Stimulated activated naive CD8-positive, alpha-beta T cell treated with anti-CD3 and anti-CD28 coated beads, Interleukin-15, Interleukin-2, amounts not matched to agents 100 ng/mL and 50 ng/mL, for 24 hours (primary cell): ENCODE data around the gene TMEM18.
"Not testable (repeated sequence)": the region's sequence is repeated elsewhere in the genome, so short reads cannot be mapped to it uniquely, and the experiment has no call there.

Experiments
- H3K27ac Mint-ChIP-seq: one replicate; pipeline ENCODE4 v1.8.0; 2021; ENCODE audit warnings: mild to moderate bottlenecking, mixed read lengths
- H3K27me3 Mint-ChIP-seq: one replicate; pipeline ENCODE4 v1.8.0; 2021; ENCODE audit warnings: mixed read lengths
- H3K36me3 Mint-ChIP-seq: one replicate; pipeline ENCODE4 v1.8.0; 2021; ENCODE audit warnings: low read depth, mixed read lengths
- H3K4me1 Mint-ChIP-seq: one replicate; pipeline ENCODE4 v1.8.0; 2021; ENCODE audit warnings: low read depth, mixed read lengths
- H3K4me3 Mint-ChIP-seq: one replicate; pipeline ENCODE4 v1.8.0; 2021; ENCODE audit warnings: mild to moderate bottlenecking, mixed read lengths
- H3K9me3 Mint-ChIP-seq: one replicate; pipeline ENCODE4 v1.8.0; 2021; ENCODE audit warnings: mixed read lengths

The TMEM18 gene

DNA sequence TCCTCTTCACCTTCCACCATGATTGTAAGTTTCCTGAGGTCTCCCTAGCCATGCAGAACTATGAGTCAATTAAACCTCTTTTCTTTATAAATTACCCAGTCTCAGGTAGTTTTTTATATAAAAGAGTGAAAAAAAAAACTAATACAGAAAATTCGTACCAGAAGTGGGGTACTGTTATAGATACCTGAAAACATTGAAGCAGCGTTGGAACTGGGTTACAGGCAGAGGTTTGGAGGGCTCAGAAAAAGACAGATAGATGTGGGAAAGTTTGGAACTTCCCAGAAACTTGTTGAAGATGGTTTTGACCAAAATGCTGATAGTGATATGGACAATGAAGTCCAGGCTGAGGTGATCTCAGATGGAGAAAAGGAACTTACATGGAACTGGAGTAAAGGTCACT lies 7.7 kb upstream of the TMEM18 start:
- H3K27ac Mint-ChIP-seq, H3K4me3 Mint-ChIP-seq, H3K4me1 Mint-ChIP-seq, H3K27me3 Mint-ChIP-seq: not testable (repeated sequence)
- H3K36me3 Mint-ChIP-seq: peaks cover 30% of the 10 kb centered on the region
- peaks cover 18% of the 10 kb centered on the region for H3K9me3 Mint-ChIP-seq

DNA sequence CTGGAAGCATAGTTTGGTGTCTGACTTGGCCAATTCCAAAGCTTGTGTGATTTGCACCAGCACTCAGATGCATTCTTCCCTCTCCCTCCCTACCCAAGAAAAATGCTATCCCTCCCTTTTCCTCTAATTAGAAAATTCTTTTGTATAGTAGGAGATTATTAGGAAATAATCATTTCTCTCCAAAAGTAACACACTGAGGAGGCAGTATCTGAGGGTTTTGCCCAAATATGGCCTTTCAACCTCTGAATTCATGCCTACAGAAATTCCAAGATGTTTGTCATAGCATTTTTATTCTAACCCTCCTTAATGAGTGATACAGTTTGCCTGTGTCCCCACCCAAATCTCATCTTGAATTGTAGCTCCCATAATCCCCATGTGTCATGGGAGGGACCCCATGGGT lies 5.0 kb upstream of the TMEM18 start:
- no peak overlapping the region for H3K4me3 Mint-ChIP-seq

GRCh38 chr2:681312-681711 lies 4.1 kb upstream of the TMEM18 start:
- Mint-ChIP-seq H3K27ac (no peak overlapping the region), H3K36me3 (peaks cover 31% of the 10 kb centered on the region), H3K4me1 (peaks cover 17% of the 10 kb centered on the region)

More for the DNA sequence above, 5.0 kb upstream of the TMEM18 start:
- H3K27ac Mint-ChIP-seq: no peak overlapping the region
- H3K27me3 Mint-ChIP-seq: peaks cover 4% of the 10 kb centered on the region
- peaks cover 18% of the 10 kb centered on the region for H3K9me3 Mint-ChIP-seq
- peaks cover 13% of the 10 kb centered on the region for H3K4me1 Mint-ChIP-seq
- peaks cover 30% of the 10 kb centered on the region for H3K36me3 Mint-ChIP-seq

GRCh38 chr2:680496-680895 lies 3.3 kb upstream of the TMEM18 start:
- H3K36me3 Mint-ChIP-seq: peaks cover 35% of the 10 kb centered on the region
- peaks cover 25% of the 10 kb centered on the region for H3K4me1 Mint-ChIP-seq
- H3K27ac Mint-ChIP-seq: no peak overlapping the region
- peaks cover 4% of the 10 kb centered on the region for H3K27me3 Mint-ChIP-seq
- H3K9me3 Mint-ChIP-seq: peaks cover 18% of the 10 kb centered on the region
- H3K4me3 Mint-ChIP-seq: no peak overlapping the region

More at GRCh38 chr2:681312-681711, 4.1 kb upstream of the TMEM18 start:
- Mint-ChIP-seq H3K27me3 (peaks cover 4% of the 10 kb centered on the region), H3K4me3 (no peak overlapping the region), H3K9me3 (peaks cover 18% of the 10 kb centered on the region)

DNA sequence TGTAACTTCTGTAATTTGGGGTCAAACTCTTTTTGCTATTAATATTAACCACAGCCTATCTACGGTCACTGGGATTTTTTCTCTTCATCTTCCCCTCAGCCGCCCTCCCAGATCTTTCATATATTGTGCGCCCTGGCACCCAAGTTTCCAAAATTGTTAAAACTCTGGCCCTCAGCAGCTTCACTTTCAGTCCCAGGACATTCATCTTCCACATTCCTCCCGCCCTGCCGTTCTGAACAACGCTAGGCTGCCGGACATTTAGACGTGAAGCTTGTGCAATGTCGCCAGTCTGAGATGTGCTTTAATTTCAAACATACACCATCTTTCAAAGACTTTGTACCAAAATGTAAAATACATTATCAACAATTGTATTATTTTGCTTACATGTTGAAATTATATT lies 1.8 kb upstream of the TMEM18 start:
- Mint-ChIP-seq H3K4me3 (peak overlapping the region; percentile 93), H3K36me3 (peaks cover 33% of the 10 kb centered on the region), H3K27me3 (no peaks in the 10 kb centered on the region), H3K27ac (peak overlapping the region; percentile 86), H3K4me1 (peaks cover 41% of the 10 kb centered on the region), H3K9me3 (peaks cover 3% of the 10 kb centered on the region)

DNA sequence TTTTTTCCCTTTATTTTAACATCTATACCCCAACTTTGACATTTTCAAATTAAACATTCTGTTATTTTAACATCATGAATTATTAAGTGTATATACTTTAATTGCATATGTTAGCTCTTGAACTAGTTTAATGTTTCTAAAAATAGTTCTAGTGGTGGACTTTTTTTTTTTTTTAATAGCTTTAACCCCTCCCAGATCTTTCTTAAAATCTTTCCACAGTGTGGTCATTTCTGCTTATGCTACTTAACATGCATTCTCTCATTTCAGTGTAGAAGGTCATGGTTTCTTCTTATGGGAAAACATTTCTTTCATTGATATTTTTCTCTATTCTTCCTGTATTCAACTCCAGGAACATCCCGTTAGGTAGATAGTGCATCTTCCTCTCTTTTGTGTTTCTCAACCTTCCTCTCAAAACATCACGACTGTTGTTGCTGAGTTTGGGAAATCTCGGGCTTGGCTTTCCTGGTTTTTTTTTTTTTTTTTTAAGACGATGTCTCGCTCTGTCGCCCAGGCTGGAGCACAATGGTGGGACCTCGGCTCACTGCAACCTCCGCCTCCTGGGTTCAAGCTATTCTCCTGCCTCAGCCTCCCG lies 849 bp upstream of the TMEM18 start:
- Mint-ChIP-seq H3K4me1 (peaks cover 44% of the 10 kb centered on the region), H3K27ac (peak overlapping the region; percentile 99), H3K36me3 (peaks cover 27% of the 10 kb centered on the region), H3K27me3 (no peaks in the 10 kb centered on the region), H3K9me3 (no peaks in the 10 kb centered on the region), H3K4me3 (peak overlapping the region; percentile 93)

DNA sequence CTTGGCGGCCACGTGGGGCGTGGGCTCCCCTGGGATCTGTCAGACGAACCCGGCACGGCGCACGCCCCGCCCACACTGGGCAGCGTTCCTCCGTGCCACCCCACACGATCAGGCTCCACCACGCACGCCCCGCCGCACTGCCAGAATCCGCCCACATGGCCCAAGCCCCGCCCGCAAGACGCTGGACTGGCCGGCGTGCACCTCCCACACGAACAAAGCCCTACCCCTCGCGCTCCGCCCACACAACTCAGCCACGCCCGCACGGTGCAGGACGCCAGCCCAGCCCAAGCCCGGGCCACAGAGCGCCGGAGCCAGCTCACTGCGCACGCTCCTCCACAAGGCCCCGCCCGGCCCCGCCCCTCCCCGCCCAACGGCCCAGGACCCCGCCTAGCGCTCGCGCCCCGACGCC lies 555 bp downstream of the TMEM18 start:
- H3K9me3 Mint-ChIP-seq: no peaks in the 10 kb centered on the region
- H3K27ac Mint-ChIP-seq: peak overlapping the region; percentile 92
- H3K27me3 Mint-ChIP-seq: no peaks in the 10 kb centered on the region
- peaks cover 49% of the 10 kb centered on the region for H3K4me1 Mint-ChIP-seq
- H3K36me3 Mint-ChIP-seq: peaks cover 32% of the 10 kb centered on the region
- H3K4me3 Mint-ChIP-seq: peak overlapping the region; percentile 92

DNA sequence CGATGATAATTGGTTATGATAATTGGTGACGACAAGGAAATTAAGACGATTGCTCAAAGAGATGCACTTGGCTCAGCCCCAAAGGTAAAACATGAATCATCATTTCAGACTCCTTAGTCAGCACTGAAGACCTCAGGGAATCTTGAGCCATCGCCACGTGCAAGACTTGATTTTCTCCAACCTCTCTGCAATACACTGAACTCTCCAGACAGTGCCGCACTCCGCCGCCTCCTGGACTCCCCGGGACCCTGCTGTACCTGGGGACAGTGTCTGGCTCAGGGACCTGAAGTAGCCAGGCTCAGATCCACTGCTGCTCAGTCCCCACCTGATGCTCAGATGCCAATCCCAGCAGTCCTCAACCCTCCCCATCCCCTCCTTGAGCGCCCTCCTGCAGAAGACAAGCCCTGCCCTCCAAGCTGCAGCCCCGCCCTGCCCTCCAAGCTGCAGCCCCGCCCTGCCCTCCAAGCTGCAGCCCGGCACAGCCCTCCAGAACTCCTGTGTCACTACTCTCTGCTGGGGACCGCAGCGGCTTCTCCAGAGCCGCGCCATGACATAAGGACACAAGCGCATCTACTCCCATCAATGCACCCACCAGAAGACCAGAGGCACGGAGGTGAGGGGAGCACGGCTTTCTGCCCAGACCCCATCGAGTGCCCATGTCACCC lies 1.1 kb downstream of the TMEM18 start:
- Mint-ChIP-seq H3K4me3 (peak overlapping the region; percentile 92), H3K9me3 (no peaks in the 10 kb centered on the region), H3K4me1 (peaks cover 49% of the 10 kb centered on the region), H3K27ac (peak overlapping the region; percentile 92), H3K27me3 (no peaks in the 10 kb centered on the region), H3K36me3 (peaks cover 32% of the 10 kb centered on the region)

DNA sequence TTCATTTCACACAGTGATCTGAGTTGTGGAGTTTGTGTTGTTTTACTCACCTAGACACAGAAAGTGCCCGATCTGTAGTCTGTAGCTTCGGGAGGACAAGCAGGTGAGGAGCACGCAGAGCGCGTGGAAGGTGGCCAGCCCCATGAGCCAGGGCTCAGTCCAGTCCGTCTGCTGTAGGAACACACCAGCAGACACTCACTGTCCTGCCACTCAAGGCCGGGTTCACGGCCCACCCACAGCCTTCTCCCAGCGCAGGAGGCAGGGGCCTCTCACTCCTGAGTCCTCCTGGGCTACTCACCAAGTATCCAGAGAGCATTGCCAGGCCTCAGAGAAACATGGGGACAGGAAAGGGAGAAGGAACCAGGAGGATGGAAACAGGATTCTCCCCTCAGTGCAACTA lies 1.7 kb downstream of the TMEM18 start:
- H3K27ac Mint-ChIP-seq: peak overlapping the region; percentile 92

DNA sequence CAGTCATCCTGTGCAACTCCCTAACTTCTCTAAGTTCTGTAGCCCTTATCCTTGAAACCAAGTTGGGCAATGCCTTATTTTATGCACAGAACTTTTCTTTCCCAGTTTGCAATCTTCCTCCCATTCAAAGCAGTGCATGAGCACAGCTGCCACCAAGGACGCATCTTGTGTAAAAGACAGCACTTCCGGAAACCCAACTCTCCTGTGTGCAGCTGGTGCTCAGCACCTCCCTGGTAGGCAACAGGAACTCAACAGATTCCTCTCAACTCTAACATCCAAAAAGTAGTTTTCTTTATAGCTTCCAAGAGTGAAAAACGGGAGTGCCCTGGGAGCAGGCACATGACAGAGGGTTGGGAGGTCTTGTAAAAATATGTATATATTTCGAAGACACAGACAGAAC lies 2.2 kb downstream of the TMEM18 start:
- Mint-ChIP-seq H3K27me3 (no peaks in the 10 kb centered on the region), H3K4me3 (peak overlapping the region; percentile 92), H3K4me1 (peaks cover 49% of the 10 kb centered on the region), H3K27ac (peak overlapping the region; percentile 0), H3K9me3 (no peaks in the 10 kb centered on the region), H3K36me3 (peaks cover 39% of the 10 kb centered on the region)

More for the DNA sequence above, 1.7 kb downstream of the TMEM18 start:
- Mint-ChIP-seq H3K4me1 (peaks cover 49% of the 10 kb centered on the region), H3K9me3 (no peaks in the 10 kb centered on the region), H3K27me3 (no peaks in the 10 kb centered on the region), H3K4me3 (peak overlapping the region; percentile 92), H3K36me3 (peaks cover 34% of the 10 kb centered on the region)

DNA sequence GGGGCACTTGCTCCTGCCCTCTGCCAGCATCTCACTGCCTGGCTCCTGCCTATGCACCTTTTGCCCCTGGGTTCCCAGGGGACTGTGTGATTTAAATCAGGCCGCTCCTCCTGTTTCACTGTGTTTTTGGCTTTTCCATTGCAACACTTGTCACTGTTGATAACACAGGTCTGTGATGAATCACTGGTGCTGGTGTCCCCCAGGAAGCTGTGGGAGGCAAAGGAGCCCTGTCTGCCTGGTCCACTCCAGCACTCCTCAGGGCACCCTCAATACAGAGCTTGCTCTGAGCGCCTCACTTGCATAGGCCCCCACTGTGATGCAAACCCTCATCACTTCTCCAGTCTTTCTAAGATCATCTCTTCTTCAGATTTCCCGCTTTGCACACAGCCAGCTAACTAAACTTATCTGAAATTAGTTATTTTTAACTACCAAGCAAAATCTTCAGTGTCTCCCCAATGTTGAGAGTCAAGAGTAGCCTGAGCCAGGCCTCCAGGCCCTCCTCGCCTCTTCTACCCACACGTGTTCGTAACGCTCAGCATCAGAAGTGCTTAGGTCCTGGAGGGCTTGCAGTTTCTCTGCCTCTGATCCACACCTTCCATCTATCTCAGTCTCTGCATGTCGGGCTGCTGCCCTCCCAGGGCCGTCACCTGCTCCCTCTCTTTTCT lies 2.8 kb downstream of the TMEM18 start:
- no peaks in the 10 kb centered on the region for H3K9me3 Mint-ChIP-seq
- H3K27me3 Mint-ChIP-seq: no peaks in the 10 kb centered on the region
- H3K27ac Mint-ChIP-seq: peak overlapping the region; percentile 43
- peaks cover 49% of the 10 kb centered on the region for H3K4me1 Mint-ChIP-seq
- H3K4me3 Mint-ChIP-seq: peak overlapping the region; percentile 92
- H3K36me3 Mint-ChIP-seq: peaks cover 44% of the 10 kb centered on the region

DNA sequence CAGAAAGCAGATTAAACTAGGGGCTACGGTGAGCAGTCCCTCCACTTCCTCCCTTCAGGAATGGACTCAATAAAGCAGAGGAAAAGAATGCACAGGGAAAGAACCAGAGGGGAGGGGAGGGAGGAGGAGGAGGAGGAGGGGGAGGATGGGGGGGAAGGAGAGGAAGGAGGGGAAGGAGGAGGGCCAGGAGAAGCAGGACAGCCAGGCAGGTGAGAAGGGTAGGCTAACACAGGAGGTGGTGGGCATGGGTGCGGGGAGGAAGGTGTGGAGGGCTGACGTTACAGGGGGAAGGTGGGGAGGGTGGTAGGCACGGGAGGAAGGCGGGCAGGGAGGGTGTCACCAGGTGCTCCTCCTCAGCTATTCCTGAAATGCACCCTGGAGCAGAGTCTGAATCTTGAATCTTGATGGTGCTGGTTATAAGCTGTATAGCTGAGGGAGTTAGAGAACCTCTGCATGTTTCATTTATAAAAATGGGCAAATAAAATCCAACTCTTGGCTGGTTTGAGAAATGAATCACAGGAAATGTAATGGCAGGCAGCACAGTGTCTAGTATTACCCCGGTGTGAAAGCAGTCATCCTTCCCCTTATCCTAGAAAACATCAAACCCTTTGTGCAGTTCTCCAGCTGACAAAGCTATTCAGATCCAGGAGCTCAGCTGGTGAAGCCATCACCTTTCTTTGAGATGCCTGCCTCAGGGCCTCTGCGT lies 3.4 kb downstream of the TMEM18 start:
- H3K36me3 Mint-ChIP-seq: peaks cover 47% of the 10 kb centered on the region
- no peaks in the 10 kb centered on the region for H3K9me3 Mint-ChIP-seq
- no peak overlapping the region for H3K4me3 Mint-ChIP-seq
- H3K27me3 Mint-ChIP-seq: no peaks in the 10 kb centered on the region
- peak overlapping the region; percentile 43 for H3K27ac Mint-ChIP-seq
- H3K4me1 Mint-ChIP-seq: peaks cover 45% of the 10 kb centered on the region

GRCh38 chr2:673016-673415 lies 4.2 kb downstream of the TMEM18 start:
- no peaks in the 10 kb centered on the region for H3K27me3 Mint-ChIP-seq
- H3K27ac Mint-ChIP-seq: no peak overlapping the region

GRCh38 chr2:672606-672905 lies 4.7 kb downstream of the TMEM18 start:
- H3K27ac Mint-ChIP-seq: no peak overlapping the region
- H3K4me3 Mint-ChIP-seq: no peak overlapping the region
- peaks cover 60% of the 10 kb centered on the region for H3K36me3 Mint-ChIP-seq
- H3K9me3 Mint-ChIP-seq: no peaks in the 10 kb centered on the region
- peaks cover 45% of the 10 kb centered on the region for H3K4me1 Mint-ChIP-seq
- H3K27me3 Mint-ChIP-seq: no peaks in the 10 kb centered on the region

More at GRCh38 chr2:673016-673415, 4.2 kb downstream of the TMEM18 start:
- H3K4me1 Mint-ChIP-seq: peaks cover 41% of the 10 kb centered on the region
- no peak overlapping the region for H3K4me3 Mint-ChIP-seq
- peaks cover 55% of the 10 kb centered on the region for H3K36me3 Mint-ChIP-seq
- no peaks in the 10 kb centered on the region for H3K9me3 Mint-ChIP-seq
